ENCODE measurements around the gene ERP29. TPM values are rescaled to one million over a fixed set of nuclear protein-coding genes. Genes with fewer than 3 reads are reported as not detected.
"Not testable (repeated sequence)": the region's sequence is repeated elsewhere in the genome, so short reads cannot be mapped to it uniquely, and the experiment has no call there.

The ERP29 gene
- 115 TPM for polyA plus RNA-seq (2013, experiment 1 of 2; ENCODE audit: insufficient read length)
- 96.6 TPM for polyA plus RNA-seq (2013, experiment 2 of 2; ENCODE audit: insufficient read length)

DNA sequence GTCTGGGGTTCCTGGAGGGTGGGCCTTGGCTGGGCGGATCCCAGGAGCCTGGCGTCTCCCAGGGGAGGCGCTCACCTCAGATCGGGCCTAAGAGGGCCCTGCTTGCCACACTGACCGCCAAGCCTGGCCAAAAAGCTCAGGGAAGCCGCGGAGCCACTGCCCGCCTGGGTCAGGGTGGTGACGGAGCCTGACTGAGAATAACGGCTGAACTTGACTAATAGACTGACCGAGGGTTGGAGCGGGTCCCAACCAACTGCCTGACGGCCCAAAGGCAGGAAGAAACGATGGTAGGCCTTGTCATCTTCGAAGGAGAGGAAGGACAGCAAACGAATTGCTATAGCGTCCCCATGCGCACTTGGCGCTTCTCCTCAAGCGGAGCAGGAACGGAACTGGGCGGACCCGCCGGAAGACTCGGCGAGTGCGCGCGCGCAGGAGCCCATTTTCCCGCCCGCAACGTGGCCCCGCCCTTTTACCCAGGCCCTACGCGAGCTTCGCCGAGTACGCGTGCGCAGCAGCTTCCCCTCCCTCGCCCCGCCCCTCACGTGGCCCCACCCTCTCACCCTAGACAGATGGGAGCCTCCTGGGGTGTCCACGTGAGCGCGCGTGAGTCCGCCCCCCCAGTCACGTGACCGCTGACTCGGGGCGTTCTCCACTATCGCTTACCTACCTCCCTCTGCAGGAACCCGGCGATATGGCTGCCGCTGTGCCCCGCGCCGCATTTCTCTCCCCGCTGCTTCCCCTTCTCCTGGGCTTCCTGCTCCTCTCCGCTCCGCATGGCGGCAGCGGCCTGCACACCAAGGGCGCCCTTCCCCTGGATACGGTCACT is at the start of gene ERP29, which contains the start of gene TMEM116:
ERP29 (plus strand) TSS at position 652 of the 826 bp plus-strand sequence; CDS start at position 692, 40 bp downstream.
TMEM116 (minus strand) TSS at position 391 of the 826 bp plus-strand sequence. CDS start 7,895 bp downstream, outside the sequence.
- peak; percentile 98 for DNase-seq

DNA sequence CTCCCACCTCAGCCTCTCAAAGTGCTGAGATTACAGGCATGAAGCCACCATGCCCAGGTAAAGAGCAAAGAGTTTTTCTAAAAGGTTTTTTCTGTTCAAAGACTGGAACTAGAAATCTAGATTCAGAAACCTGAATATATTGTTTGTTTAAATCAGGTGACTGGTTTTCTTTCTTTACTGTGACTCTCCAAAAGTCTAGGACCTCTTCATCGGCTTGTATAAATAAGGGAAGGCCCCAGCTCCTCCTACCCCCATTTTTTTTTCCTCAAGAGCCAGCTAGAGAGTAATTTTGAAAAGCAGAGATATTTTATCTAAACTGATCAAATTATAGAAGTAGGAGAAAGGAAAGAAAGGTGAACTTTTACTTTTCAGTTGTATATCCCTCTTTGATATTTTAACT is 48.3 kb upstream of the ERP29 start:
- no peak for DNase-seq

DNA sequence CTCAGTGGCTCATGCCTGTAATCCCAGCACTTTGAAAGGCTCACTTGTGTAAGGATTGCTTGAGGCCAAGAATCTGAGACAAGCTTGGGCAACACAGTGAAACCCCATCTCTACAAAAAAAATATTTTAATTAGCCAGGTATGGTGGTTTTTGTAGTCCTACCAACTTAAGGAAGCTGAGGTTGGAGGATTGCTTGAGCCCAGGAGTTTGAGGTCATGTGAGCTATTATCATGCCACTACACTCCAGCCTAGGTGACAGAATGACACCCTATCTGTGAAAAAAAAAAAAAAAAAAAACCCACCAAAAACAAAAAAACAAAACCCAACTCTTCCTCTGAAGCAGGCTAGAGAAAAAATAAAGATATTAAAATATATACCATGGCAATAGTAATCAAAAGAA is 41.4 kb upstream of the ERP29 start:
- no peak for DNase-seq

DNA sequence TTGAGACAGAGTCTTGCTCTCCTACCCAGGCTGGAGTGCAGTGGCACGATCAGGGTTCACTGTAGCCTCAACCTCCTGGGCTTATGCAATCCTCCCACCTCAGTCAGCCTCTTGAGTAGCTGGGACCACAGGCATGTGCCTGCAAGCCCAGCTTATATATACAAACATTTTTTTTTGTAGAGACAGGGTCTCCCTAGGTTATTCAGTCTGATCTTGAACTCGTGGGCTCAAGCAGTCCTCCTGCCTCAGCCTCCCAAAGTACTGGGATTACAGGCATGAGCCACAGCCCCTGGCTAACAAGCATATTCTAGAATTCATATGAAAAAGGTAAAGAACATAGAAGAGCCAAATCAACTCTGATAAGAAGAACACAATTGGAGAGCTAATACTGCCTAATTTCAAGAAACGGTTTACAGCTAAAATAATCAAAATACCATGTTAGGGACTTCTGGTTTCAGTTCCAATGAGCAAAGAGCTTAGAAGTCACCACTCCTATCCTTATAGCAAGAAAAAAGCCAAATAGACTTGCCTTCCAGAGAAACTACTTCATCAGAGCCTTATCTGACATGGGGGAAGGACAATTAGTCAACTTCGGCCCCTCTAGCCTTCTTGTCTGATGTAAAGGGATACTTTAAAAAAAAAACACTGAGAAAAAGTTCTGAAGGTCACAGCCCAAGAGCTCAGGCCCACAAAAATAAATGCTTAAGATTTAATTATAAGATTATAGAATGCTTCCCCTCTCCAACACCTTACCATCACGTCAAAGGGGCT is 37.9 kb upstream of the ERP29 start:
- DNase-seq: no peak

DNA sequence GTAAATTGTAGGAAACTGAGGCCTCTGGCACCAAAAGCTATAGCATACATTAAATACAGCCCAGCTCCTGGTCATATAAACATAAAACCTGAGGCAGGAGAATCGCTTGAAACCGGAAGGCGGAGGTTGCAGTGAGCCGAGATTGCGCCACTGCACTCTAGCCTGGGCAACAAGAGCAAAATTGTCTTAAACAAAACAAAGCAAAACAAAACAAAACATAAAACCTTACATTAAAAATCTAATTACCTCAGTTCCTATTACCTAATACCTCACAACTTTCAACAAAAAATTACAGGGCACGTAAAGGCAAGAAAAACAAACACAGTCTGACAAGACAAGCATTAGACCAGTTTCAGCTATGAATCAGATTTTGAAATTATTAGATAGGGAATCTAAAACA is 36.9 kb upstream of the ERP29 start:
- DNase-seq: no peak

DNA sequence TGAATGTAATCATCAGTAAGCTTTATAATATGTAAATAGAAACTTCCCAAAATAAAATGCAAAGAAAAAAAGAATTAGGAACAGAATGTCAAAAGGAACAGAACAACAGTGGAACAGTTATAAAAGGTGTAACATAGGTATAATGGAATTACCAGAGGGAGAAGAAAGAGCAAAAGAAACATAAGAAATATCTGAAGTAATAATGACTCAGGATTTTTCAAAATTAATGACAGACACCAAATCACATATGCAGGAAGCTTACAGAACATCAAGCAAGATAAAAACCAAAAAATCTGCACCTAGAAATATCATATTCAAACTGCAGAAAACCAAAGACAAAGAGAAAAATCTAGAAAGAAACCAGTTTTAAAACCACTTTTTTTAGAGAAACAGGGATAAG is 36.4 kb upstream of the ERP29 start:
- DNase-seq: no peak

DNA sequence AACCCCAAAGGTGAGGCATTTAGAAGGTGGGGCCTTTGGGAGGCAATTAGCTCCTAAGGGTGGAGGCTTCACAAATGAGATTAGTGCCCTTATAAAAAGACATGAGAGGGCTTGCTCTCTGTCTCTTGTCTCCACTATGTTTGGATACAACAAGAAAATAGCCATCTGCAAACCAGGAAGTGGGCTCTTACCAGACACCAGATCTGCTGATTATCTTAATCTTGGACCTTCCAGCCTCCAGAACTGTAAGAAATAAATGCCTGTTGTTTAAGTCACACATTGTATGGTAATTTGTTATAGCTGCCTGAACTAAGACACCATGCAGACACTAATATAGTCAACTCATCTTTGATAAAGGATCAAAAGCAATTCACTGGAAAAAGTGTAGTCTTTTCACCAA is 34.7 kb upstream of the ERP29 start:
- DNase-seq: no peak

DNA sequence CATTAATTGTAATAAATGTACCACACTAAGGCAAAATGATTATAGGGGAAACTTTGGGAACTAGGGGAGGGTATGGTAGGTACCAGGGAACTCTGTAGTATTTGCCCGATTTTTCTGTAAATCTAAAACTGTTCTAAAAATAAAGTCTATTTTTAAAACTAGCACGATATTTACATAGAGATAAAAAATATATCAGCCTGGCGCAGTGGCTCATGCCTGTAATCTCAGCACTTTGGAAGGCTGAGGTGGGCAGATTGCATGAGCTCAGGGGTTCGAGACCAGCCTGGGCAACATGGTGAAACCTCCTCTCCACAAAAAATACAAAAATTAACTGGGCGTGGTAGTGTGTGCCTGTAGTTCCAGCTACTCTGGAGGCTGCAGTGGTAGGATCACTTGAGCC is 32.6 kb upstream of the ERP29 start:
- no peak for DNase-seq

DNA sequence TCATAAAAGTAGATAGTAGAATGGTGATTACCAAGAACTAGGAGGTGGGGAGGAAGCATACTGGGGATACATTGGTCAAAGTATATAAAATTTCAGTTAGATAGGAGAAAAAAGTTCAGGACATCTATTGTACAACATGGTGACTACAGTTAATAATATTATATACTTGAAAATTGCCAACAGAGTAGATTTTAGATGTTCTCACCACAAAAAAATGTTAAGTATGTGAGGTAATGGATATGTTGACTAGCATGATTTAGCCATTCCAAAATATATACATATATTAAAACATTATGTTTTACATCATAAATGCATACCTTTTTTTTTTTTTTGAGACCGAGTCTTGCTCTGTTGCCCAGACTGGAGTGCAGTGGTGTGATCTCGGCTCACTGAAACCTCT is 31.2 kb upstream of the ERP29 start:
- DNase-seq: peak; percentile 52

DNA sequence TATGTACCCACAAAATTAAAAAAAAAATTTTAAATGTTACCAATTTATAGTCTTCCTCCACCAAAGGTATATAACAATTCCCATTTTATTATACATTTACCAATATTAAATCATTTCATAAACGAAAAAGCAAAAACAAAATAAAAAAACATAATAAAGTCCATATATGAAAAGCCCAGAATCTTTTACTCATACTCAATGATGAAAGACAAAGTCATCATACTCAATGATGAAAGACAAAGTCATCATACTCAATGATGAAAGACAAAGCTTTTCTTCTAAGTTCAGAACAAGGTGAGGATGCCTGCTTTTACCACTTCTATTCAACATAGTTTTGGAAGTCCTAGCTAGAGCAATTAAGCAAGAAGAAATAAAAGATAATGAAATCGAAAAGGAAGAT is 28.4 kb upstream of the ERP29 start:
- DNase-seq: no peak

DNA sequence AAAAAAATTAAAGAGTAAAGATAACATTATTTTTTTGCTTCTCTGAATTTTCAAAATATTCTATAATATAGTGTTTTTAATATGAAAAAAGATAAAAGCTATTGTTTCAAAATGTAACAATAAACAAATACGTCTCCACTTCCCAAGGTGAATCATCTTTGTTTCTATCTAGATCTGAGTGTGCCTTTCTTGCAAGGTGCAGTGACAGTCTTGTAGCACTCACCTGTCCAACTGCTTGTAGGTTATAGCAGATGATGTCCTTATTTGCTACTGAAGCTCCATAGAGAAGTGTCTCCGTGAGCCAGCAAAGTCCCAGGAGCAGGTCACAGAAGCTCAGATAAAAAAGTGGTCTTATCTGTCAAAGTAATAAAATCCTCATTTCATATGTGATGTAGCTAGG is 21.7 kb upstream of the ERP29 start:
- no peak for DNase-seq

DNA sequence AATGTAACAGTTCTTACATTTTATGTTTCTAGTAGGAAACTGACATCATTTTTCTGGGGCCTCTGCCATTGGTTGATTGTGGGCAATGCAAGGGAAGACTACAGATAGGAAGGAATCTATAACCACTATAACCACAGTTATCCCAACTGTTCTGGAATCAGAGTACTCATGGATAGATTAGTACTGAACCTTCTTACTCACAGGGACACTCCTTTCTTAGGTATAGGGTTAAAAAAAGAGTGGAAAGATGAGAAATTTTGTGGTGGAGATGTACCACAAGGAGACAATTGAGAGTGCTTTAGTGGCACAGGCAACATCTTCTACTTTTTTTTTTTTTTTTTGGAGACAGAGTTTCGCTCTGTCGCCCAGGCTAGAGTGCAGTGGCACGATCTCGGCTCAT is 21.3 kb upstream of the ERP29 start:
- peak; percentile 51 for DNase-seq

DNA sequence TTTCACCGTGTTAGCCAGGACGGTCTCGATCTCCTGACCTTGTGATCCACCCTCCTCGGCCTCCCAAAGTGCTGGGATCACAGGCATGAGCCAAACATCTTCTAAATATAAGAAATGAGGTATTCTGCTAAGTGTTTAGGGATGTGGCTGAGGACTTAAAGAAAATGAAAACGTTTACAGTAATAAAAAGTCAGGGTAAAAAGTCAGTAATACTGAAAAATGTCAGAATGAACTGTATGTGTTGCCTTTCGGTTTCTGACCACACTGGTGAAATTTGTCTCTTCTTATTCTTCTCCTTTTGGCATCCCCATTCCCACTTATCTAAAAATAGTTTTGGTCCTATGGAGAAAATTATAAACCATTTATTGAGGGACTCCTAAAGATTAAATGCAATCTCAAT is 20.8 kb upstream of the ERP29 start:
- DNase-seq: no peak

DNA sequence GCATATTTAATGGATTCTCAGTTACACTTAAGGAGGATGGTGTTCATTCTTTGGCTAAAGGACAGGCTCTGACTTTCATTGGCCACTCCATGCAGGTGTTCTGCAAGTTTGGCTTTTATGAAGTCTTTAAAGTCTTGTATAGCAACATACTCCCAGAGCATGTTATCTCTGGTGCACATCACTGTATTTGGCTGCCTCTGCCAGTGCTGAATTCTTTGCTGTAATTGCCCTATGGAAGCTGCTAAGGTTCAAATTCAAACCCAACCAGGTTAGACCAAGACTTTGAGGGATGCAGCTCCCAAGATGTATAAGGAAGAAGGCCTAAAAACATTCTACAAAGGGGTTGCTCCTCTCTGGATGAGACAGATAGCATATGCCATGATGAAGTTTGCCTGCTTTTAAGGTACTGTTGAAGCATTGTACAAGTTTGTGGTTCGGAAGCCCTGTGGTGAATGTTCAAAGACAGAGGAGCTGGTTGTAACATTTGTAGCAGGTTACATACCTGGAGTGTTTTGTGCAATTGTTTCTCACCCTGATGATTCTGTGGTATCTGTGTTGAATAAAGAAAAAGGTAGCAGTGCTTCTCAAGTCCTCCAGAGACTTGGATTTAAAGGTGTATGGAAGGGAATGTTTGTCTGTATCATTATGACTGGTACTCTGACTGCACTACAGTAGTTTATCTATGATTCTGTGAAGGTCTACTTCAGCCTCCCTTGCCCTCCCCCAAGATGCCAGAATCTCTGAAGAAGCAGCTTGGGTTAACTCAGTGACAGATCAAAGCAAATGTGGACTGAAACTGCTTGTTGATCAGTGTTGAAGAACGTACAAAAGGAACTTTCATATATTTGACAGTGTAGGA is 19.7 kb upstream of the ERP29 start:
- DNase-seq: no peak

DNA sequence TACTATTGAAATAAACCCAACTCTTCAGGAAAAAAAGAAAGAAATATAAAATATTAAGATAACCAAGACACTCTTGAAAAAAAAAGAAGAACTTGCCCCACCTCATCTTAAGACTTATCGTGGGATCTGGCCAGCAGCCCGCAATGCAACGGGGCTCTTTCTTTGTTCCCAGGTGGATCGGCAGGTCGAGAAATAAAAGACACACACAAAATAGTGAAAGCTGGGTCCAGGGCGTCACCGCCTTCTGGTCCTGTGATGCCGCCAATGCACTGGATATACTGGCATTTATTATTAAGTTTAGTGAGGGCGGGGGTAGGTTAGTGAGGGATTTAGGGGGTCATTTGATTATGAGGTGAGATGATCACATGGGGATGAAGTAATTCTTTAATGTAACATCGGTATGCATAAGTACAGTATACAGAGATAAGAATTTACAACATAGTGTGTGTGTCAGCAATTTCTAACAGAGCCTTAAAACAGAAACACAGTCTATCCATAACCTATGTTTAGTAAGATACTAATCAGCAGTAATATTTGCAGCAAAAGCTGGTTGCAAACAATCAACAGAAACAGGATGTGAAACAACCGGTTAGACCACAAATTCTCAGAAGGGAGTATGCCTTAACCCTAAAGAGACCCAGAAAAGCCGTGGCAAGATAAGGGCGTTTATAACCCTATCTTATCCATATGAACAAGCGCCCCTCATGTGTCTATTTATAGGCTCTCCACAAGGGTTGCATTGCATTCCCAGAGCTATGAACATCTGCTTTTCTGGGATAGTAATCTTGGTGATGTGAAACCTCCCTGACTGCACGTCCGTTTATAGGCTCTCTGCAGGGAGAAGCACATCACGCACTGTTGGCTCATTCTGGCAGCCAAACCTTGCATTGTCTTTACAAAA is 18.8 kb upstream of the ERP29 start:
- not testable (repeated sequence) for DNase-seq

DNA sequence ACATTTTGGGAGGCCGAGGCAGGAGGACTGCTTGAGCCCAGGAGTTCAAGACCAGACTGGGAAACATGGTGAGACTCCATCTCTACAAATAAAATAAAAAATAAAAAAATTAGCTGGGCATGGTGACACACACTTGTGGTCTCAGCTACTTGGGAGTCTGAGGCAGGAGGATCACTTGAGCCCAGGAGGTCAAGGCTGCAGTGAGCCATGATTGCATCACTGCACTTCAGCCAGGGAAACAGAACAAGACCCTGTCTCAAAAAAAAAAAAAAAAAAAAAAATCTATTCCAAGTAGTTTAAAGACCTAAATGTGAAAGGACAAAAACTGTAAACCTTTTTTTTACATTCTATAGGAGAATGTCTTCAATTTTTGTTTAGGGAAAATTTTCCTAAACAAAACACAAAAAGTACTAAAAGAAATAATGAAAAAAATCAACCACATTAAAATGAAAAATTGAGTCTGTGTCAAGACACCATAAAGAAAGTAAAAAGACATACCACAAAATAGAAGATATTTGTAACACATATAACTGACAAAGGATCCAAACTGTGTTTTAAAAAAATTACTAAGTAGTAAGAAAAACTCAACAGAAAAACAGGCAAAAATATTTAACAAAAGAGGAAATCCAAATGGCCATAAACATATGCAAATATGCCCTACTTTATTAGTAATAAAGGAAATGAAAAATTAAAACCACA is 17.3 kb upstream of the ERP29 start:
- no peak for DNase-seq

DNA sequence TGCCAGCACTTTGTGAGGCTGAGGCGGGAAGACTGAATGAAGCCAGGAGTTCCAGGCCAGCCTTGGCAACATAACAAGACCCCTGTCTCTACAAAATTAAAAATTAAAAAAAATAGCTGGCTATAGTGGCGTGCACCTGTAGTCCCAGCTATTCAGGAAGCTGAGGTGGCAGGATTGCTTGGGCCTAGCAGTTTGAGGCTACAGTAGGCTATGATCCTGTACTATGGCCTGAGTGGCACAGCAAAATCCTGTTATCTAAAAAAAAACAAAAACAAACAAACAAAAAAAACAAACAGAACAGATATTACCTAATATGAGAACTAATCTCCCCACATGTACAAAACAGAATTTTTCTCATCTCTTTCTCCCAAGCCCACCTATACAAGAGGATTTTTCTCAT is 15.9 kb upstream of the ERP29 start:
- no peak for DNase-seq

DNA sequence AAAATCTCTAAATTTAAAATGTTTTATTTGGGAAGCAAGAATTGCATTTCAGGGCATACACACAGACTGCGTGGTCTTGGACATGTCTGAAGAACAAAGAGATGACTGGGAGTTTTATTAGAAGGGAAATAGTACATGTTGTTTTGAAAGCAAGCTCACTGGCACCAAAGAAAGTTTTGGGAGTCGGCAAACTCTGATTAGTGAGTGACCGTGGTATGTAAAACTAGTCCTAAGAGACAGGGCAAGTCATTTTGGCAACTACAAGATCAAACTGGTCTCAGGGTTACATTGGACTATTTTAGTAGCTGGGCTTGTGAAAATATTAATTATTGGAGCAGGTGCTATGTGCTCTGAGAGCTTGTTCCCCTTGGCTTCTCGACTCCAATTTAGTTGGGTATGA is 15.2 kb upstream of the ERP29 start:
- DNase-seq: no peak

DNA sequence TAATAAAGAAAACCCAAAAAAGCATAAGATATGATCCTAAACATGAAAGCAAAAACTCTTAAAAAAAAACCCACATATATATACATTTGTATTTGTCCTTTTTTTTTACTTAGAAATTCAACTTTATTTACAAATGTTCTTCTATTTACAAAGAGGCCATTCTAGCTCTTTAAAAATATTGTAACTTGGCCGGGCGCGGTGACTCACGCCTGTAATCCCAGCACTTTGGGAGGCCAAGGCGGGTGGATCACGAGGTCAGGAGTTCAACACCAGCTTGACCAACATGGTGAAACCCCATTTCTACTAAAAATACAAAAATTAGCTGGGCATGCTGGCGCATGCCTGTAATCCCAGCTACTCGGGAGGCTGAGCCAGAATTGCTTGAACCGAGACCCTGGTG is 14.1 kb upstream of the ERP29 start:
- not testable (repeated sequence) for DNase-seq

DNA sequence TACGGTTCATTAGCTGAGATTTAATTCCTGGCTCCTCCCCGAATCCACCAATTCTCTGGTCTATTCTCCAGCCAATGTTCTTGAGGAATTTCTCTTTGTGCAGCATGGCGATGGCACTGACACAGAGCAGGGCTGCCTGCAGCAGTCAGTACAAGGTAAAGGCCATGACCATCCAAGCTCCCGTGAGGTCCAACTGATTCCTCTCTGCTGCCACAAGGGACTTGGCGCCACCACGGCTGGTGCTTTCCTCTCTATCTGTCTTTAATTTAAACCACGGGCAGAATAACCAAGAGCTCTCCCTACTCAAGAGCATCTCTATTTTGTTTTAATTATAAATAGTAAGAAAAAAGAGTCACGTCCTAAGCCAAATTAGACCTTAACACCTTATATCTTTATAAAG is 12.4 kb upstream of the ERP29 start:
- no peak for DNase-seq

DNA sequence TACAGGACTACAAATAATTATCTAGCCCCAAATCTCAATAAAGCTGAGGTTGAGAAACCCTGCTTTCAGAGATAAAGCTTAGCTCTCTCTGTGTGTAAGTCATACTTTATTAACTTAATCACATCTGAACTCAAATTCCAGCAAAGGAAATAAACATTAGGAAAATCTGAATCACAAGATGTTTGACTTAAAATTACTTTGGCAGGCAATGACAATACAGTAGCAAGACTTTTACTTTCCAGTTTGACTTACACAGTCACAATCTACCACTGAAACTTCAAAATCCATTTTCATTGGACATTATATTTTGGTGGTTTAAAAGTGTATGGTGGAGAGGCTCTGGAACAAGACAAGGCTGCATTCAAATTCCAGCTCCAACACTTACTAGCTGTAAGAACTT is 11.7 kb upstream of the ERP29 start:
- DNase-seq: peak; percentile 19

All from fibroblast of skin of back (primary cell).